Suppressor macrophage treated with lipopolysaccharide for 4 hours (primary cell): Measurements from ENCODE around the gene ADCY9.
A peak's percentile ranks its signal among the peaks of the same experiment; 100 is the strongest.
"Not testable (repeated sequence)": the region's sequence is repeated elsewhere in the genome, so short reads cannot be mapped to it uniquely, and the experiment has no call there.

ENCODE experiments used
- DNase-seq: peaks from one replicate; pipeline ENCODE4 v3.0.0-alpha.2; 2020

The ADCY9 gene

DNA sequence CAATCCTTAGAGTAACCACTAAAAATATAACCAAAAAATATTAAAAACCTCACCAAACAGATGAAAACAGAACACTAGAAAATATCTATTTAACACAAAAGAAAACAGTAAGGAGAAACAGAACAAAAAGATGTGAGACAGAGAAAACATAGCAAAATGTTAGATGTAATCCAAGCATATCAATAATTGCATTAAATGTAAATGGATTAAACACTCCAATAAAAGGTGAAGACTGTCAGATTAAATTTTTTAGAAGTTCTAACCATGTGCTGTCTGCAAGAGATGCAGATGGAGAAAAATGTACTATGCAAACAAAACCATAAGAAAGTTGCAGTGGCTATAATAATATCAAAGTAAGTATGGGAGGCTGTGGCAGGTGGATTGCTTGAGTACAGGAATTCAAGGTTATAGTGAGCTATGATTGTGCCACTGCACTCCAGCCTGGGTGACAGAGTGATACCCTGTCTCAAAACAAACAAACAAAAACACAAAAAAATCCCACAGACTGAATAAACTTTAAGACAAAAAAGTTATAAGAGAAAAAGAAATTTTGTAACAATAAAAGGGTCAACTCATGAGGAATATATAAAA is 53.9 kb downstream of the ADCY9 start:
- DNase-seq: no peak

DNA sequence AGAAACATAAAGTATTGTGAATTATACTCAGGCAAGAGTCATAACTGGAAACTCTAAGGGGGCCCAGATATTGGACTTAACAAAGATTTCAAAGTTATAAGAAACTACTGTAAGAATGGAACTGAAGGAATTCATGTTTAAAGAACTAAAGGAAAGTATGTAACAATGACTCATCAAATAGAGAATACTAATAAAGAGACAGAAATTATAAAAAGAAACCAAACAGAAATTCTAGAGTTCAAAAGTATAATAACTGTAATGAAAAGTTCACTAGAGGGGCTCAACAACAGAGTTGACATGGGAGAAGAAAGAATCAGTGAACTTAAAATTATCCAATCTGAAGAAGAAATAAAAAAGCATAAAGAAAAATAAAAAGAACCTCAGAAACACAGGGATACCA is 55.4 kb downstream of the ADCY9 start:
- DNase-seq: no peak

DNA sequence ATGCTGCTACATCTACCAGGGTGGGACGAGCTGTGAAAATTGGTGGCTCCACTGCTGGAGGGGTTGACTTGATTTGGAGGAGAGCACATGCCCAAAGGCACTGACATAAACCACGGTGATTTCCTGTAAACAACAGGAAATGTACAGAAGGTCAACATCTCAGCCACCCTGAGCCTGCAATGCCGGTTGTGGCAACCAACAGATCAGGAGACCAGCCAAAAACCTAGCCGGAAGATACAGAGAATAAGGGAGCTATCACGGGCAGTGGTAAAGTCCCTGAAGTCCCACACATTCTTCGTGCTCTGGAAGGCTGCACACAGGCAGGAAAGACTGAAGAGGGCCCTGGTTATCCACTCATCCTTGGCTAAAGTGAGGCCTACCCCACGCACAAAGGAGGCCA is 56.2 kb downstream of the ADCY9 start:
- no peak for DNase-seq

DNA sequence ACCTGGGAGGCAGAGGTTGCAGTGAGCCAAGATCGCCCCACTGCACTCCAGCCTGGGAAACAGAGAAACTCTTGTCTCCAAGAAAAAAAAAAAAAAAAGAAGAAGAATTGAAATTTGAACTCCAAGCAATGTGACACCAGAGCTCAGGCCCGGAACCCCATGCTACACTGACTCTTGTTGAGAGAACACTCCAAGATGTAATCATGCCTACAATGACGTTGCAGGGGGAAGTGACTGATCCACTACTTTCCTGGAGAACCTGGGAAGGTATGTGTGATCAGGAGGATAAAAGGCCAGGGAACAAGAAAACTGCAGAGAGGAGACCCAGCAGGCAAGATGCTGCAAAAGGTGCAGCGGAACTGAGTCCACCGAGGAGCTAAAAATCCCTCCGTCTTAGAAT is 57.9 kb downstream of the ADCY9 start:
- DNase-seq: no peak

GRCh38 chr16:4057439-4057877 is 58.8 kb downstream of the ADCY9 start:
- no peak for DNase-seq

- no peak for DNase-seq
Measured at GRCh38 chr16:4056161-4057105, 59.8 kb downstream of the ADCY9 start.

DNA sequence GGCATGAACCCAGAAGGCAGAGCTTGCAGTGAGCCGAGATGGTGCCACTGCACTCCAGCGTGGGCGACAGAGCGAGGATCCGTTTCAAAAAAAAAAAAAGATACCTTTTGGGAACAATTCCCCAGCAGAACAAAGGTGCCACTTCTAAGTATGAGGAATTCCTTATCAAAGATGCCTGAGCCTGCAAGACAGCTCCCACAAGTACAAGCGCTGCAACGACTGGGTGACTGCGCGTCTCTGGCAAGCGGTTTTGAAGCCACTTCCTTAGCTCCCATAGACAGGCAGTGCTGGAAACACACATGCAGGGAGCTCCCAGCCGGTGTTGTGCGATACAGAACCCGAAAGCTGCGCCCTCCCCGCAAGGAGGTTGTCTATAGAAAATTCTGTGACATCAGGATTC is 60.5 kb downstream of the ADCY9 start:
- DNase-seq: no peak

GRCh38 chr16:4053301-4053845 is 62.9 kb downstream of the ADCY9 start:
- peak; percentile 61 for DNase-seq

GRCh38 chr16:4052801-4053293 is 63.4 kb downstream of the ADCY9 start:
- peak; percentile 79 for DNase-seq

DNA sequence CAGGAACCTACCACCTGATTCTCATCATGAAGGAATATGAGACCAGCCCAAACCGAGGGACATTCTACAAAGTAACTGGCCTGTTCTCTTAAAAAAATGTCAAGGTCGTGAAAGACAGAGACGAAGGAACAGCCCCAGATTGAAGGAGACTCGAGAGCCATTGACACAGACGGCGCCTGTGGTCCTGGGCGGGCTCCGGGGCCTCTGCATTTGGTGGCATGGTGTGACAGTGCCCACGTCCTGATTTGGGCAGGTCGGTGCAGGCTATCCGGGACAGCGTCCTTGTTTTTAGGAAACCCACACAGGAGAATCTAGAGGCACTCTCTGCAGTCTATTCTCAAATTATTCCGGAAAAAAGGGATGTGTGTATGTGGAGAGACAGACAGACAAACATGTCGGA is 64.1 kb downstream of the ADCY9 start:
- DNase-seq: no peak

- no peak for DNase-seq
Measured at GRCh38 chr16:4051591-4051990, 64.7 kb downstream of the ADCY9 start.

DNA sequence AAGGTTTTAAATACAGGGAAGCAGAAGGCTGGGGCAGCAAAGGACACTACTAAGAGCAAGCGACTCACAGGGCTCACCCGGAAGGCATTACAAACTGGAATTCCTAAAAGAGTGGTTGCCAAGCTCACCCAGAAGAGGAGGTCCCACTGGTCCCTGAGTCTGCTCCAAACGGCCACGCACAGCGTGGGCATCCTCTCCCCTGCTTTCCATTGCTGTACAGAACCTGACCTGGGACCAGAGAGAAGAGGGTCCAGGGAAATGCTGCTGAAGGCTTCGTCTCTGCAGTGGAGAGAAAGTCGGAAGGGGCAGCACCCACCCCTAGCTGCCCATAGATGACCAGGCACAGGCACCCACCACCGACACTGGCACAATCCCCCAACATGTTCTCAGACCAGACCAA is 67.2 kb downstream of the ADCY9 start:
- no peak for DNase-seq

- no peak for DNase-seq
Measured at GRCh38 chr16:4048481-4048880, 67.8 kb downstream of the ADCY9 start.

- DNase-seq: peak; percentile 38
Measured at GRCh38 chr16:4046221-4046620, 70.0 kb downstream of the ADCY9 start.

DNA sequence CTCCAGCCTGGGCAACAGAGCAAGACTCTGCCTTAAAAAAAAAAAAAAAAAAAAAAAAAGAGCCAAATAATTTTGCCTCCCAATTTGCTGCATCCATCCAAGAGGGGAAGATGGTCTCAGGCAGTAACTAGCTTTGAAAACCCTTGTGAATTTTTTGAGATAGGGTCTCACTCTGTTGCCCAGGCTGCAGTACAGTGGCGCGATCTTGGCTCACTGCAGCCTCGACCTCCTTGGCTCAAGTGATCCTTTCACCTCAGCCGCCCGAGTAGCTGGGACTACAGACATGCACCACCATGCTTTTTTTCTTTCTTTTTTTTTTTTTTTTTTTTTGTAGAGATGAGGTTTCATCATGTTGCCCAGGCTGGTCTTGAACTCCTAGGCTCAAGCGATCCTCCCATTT is 70.7 kb downstream of the ADCY9 start:
- DNase-seq: not testable (repeated sequence)

- no peak for DNase-seq
Measured at GRCh38 chr16:4042581-4042980, 73.7 kb downstream of the ADCY9 start.

DNA sequence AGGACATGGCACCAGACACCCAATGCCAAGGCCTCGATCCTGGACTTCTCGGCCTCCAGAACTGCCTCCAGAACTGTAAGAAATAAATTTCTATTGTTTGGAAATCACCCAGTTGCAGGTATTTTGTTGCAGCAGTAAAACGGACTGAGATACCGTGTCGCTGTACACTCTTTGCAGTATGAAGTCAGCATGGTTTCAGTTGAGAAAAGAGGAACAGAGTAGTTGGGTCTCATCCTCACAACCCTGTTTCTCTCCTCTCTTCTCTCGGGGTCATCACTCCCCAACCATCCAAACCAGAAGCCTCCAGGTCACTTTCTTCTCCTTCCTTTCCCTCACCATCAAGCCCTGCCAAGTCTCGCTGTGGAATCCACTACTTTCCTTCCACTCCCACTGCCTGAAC is 77.8 kb downstream of the ADCY9 start:
- no peak for DNase-seq

DNA sequence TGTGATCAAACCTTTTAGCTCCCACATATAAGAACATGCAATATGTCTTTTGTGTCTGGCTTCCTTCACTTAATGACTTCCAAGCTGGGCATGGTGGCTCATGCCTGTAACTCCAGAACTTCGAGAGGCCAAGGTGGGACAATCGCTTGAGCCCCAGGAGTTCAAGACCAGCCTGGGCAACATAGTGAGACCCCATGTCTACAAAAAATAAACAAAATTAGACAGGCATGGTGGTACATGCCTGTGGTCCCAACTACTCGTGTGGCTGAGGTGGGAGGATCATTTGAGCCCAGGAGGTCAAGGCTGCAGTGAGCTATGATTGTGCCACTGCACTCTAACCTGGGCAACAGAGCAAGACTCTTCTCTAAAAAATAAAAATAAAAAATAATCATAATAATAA is 79.3 kb downstream of the ADCY9 start:
- DNase-seq: not testable (repeated sequence)

DNA sequence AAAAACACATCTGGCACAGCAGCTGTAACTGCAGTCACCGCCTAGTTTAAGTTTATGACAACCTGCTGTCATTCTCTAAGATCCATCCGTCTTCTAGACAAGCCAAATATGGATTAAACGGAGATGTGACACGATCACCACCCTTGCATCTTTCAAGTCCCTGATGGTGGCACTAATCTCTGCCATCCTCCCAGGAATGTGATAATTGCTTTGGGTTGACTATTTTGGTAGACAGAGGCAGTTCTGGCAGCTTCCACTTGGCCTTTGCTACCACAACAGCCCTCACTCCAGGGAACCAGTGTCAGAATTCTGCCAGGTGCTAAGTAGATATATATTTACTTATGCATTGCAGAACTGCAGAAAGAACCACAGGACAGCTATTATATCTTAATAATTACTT is 81.3 kb downstream of the ADCY9 start:
- no peak for DNase-seq

DNA sequence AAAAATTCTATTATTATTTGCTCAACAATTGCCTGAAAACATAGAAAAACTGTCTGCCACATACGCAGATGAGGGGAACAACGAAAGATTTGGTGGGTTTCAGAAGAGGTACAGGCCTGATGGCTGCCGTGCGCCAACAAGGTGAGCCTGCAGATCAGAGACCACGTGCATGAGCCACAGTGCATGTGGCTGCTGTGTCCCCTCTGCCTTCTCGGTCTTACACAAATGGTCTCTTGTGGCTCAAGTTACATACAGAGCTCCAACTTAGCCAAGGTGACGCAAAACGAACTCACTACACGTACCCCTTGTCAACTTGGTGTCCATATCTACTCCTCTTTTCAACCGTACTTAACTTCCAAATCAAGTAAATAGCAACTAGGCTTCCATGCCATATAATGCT is 82.3 kb downstream of the ADCY9 start:
- DNase-seq: no peak

- DNase-seq: peak; percentile 75
Measured at GRCh38 chr16:4032768-4033167, 83.5 kb downstream of the ADCY9 start.

DNA sequence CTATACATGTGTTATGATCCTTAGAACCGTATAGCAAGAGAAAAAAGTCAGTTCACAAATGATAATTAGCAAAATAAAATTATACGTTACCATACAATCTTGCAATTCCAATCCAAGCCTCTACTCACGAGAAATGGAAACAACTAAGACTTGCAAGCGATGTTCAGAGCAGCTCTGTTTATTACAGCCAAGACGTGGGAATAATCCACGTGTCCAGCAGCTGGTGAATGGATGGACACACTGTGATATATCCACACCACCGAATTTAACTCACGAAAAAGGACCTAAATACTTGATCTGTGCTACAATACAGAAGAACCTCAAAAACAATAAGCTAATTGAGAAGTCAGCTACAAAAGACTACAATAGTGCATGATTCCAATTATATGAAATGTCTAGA is 88.1 kb downstream of the ADCY9 start:
- no peak for DNase-seq

DNA sequence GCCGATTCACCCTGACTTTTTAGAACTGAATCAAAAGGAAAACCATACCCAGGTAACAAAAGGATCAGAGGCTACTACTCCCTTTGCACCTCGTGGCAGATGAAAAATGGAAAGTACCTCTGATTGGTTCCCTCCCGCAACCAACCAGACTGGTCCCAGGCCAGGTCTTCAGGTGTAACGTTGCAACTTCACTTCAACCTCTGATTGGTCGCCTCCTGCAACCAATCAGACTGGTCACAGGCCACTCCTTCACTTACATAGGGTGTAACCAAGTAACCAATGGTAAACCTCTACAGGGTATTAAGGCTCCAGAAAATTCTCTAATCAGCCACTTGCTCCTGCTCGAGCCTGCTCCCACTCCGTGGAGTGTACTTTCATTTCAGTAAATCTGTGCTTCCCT is 89.4 kb downstream of the ADCY9 start:
- DNase-seq: no peak

DNA sequence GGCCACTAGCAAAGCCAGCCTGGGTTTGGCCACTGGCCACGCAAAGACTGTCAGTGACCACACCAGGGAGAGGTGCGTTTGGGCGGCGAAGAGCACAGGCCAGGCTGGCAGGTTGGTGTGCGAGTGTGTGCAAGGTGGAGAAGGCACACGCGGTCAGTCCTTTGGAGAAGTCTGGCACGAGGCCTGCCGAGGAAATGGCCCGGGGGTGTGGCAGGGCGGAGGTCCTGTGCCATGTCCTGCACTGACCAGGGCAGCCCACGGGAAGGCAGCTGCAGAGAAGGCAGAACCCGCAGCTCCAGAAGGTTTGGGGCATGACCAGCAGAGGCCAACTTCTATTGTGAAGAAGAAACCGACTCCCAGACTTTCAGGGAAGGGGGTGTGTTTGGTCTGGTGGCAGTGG is 90.8 kb downstream of the ADCY9 start:
- no peak for DNase-seq
